ENCODE measurements around the gene CPNE6. TPM values are rescaled to one million over a fixed set of nuclear protein-coding genes. Genes with fewer than 3 reads are reported as not detected.

CPNE6 gene
- total and polyA plus RNA-seq, 2 of the 13 experiments (the other 11 are each of a cell fraction or from before 2014, with no cell fraction given) = not detected

GRCh38 chr14:24094841-24095270 lies 23.5 kb downstream of the CPNE6 start (continued):
- TF ChIP-seq ZSCAN12 (CRISPR knock-in tag; IDR thresholded peaks at IDR 0.05) = no peak
- TF ChIP-seq ZNF609 (CRISPR knock-in tag; IDR thresholded peaks at IDR 0.05; ENCODE audit: borderline replicate concordance) = no peak
- TF ChIP-seq USF2 (IDR thresholded peaks at IDR 0.05; ENCODE audit: low read depth, low read length) = no peak
- TF ChIP-seq USF2 (CRISPR knock-in tag; IDR thresholded peaks at IDR 0.05; ENCODE audit: borderline replicate concordance) = no peak
- TF ChIP-seq ZNF329 (CRISPR knock-in tag; IDR thresholded peaks at IDR 0.05; ENCODE audit: low read depth) = no peak
- TF ChIP-seq ZNF674 (CRISPR knock-in tag; IDR thresholded peaks at IDR 0.05; ENCODE audit: low read depth) = 0 out of 2 replicates have a peak, but pooled peaks have one; percentile 3
- TF ChIP-seq NFIB (CRISPR knock-in tag; IDR thresholded peaks at IDR 0.05; ENCODE audit: borderline replicate concordance) = no peak
- no peak for TF ChIP-seq FOXC1 (CRISPR knock-in tag; IDR thresholded peaks at IDR 0.05; ENCODE audit: borderline replicate concordance)
- no peak for TF ChIP-seq FOXJ3 (CRISPR knock-in tag; IDR thresholded peaks at IDR 0.05; ENCODE audit: borderline replicate concordance)
- no peak for TF ChIP-seq RXRB (CRISPR knock-in tag; IDR thresholded peaks at IDR 0.05; ENCODE audit: borderline replicate concordance)
- no peak; the same call in 1 of the 2 replicates for TF ChIP-seq ZNF557 (CRISPR knock-in tag; IDR thresholded peaks at IDR 0.05)
- TF ChIP-seq HNF4G (IDR thresholded peaks at IDR 0.05; ENCODE audit: borderline replicate concordance, low read depth, low read length) = no peak
- TF ChIP-seq HNF4G (CRISPR knock-in tag; IDR thresholded peaks at IDR 0.05; ENCODE audit: borderline replicate concordance, low read depth) = no peak
- TF ChIP-seq TBP (CRISPR knock-in tag; IDR thresholded peaks at IDR 0.05) = no peak
- no peak for TF ChIP-seq TBX3 (IDR thresholded peaks at IDR 0.05; ENCODE audit: borderline replicate concordance)
- no peak for TF ChIP-seq PRDM15 (CRISPR knock-in tag; IDR thresholded peaks at IDR 0.05)
- peak; percentile 13 for TF ChIP-seq U2AF1 (optimal IDR thresholded peaks at IDR 0.05; ENCODE audit: low read depth, low read length)
- TF ChIP-seq MED8 (CRISPR knock-in tag; IDR thresholded peaks at IDR 0.05; ENCODE audit: insufficient replicate concordance) = no peak
- no peak for TF ChIP-seq ZKSCAN8 (CRISPR knock-in tag; IDR thresholded peaks at IDR 0.05; ENCODE audit: borderline replicate concordance)
- TF ChIP-seq CENPT (CRISPR knock-in tag; IDR thresholded peaks at IDR 0.05; ENCODE audit: low read depth) = no peak

Data from HepG2 (cell line).